Measurements from ENCODE around the gene PHYKPL. TPM values are rescaled to one million over a fixed set of nuclear protein-coding genes. Genes with fewer than 3 reads are reported as not detected.

Gene PHYKPL
- total and polyA plus RNA-seq, 2 of the 13 experiments (the other 11 are each of a cell fraction or from before 2014, with no cell fraction given), result 18.0 to 78.6 TPM

- no peak overlapping the region for H3K27ac ChIP-seq (ENCODE audit: extremely low read length, insufficient read depth, low read length)
- ATAC-seq (no peak), FAIRE-seq (no peak), DNase-seq (ENCODE audit: low spot score) (no peak)
- BruUV-seq (replicated peaks), result no TSS peak
- H3K4me1 ChIP-seq (ENCODE audit: insufficient read depth, low read length), result peaks cover 12% of the 10 kb centered on the region
- ChIA-PET CTCF (ENCODE audit: low intra/inter-chr PET ratio, low total read pairs) (no interaction called here), POLR2A (no interaction called here)
- no peak for TF ChIP-seq KMT2B (CRISPR knock-in tag; IDR thresholded peaks at IDR 0.05)
- TF ChIP-seq ZNF136 (CRISPR knock-in tag; IDR thresholded peaks at IDR 0.05; ENCODE audit: low read depth), result no peak
- 0 out of 2 replicates have a peak, but pooled peaks have one; percentile 43 for TF ChIP-seq ZNF512 (CRISPR knock-in tag; IDR thresholded peaks at IDR 0.05)
- TF ChIP-seq DR1 (CRISPR knock-in tag; IDR thresholded peaks at IDR 0.05), result no peak
- TF ChIP-seq ZNF605 (CRISPR knock-in tag; IDR thresholded peaks at IDR 0.05), result no peak
- TF ChIP-seq WIZ (CRISPR knock-in tag; IDR thresholded peaks at IDR 0.05), result no peak
- TF ChIP-seq ARID4A (CRISPR knock-in tag; IDR thresholded peaks at IDR 0.05; ENCODE audit: borderline replicate concordance), result no peak
- no peak for TF ChIP-seq E2F1 (CRISPR knock-in tag; IDR thresholded peaks at IDR 0.05)
- TF ChIP-seq KDM5A (IDR thresholded peaks at IDR 0.05; ENCODE audit: borderline replicate concordance, low read length), result no peak
- no peak overlapping the region for H3K4me2 ChIP-seq (ENCODE audit: low read depth, low read length)
- peaks cover 0 to 22% of the 10 kb centered on the region in 2 experiments; a peak in 3 of 5 replicates for H3K27me3 ChIP-seq (ENCODE audit: control insufficient read depth in 1 of 2, insufficient read depth in 2 of 2, low read length in 2 of 2)
- no peaks in the 10 kb centered on the region for H3K79me2 ChIP-seq (ENCODE audit: insufficient read depth, low read length)
- H4K20me1 ChIP-seq (ENCODE audit: insufficient read depth, low read length), result no peaks in the 10 kb centered on the region
- H3K4me3 ChIP-seq (replicated peaks in 1 of 3; ENCODE audit: insufficient read depth in 1 of 3, low read depth in 2 of 3, low read length in 3 of 3), result no peak overlapping the region
- in situ Hi-C loops (cut with HindIII; ENCODE audit: extremely low pct_ligation_motif_present, low pct_unique_long_range_greater_than_20kb) (no loop called here), intact Hi-C loops (cut with micrococcal nuclease; ENCODE audit: unreplicated experiment) (no loop called here)
- H3K9me3 ChIP-seq (ENCODE audit: low read length), result no peaks in the 10 kb centered on the region
- H2AFZ ChIP-seq (ENCODE audit: low read length), result no peak overlapping the region
- no peaks in the 10 kb centered on the region for H3K36me3 ChIP-seq (replicated peaks in 1 of 2; ENCODE audit: control insufficient read depth in 1 of 2, insufficient read depth in 2 of 2, low read length in 2 of 2)
- no peak overlapping the region for H3K9ac ChIP-seq (ENCODE audit: insufficient read depth, low read depth, low read length)
- 8% methylated on average over 2 of the region's 2 CpGs for WGBS (ENCODE audit: low lambda C conversion rate)
These were observed 40.4 kb downstream of the PHYKPL start for GRCh38 chr5:178192244-178192643.
